Thoracic aorta (tissue), 2 donors: ENCODE measurements around the gene CPT1A. TPM values are rescaled to one million over a fixed set of nuclear protein-coding genes. Genes with fewer than 3 reads are reported as not detected.

Source experiments
- ATAC-seq: fragments of 150-250 bp; one replicate; pipeline ENCODE4 v1.8.0; 2017; ENCODE audit warnings: low read depth; ENCODE audit not compliant: insufficient number of reproducible peaks, low FRiP score
- DNase-seq: peaks from one replicate; pipeline ENCODE4 v3.0.0-alpha.2; 2020; ENCODE audit warnings: low spot score
- H3K27ac ChIP-seq, 2 donors: fragments of 200-600 bp; sonication (generic); 1 replicate in 1 of 2; 2 replicates in 1 of 2; pipeline ENCODE4 v1.5.1; 2016; ENCODE audit warnings: mild to moderate bottlenecking in 2 of 2, moderate library complexity in 2 of 2
- H3K27me3 ChIP-seq: fragments of 200-600 bp; sonication (generic); replicated peaks from 2 replicates; pipeline ENCODE4 v1.6.0; 2016; ENCODE audit warnings: mild to moderate bottlenecking; ENCODE audit not compliant: insufficient read depth
- H3K36me3 ChIP-seq: fragments of 200-600 bp; sonication (generic); one replicate; pipeline ENCODE4 v1.5.1; 2016
- H3K4me1 ChIP-seq, 2 donors: fragments of 200-600 bp; sonication (generic); 1 replicate in 1 of 2; 2 replicates in 1 of 2; pipeline versions ENCODE4 v1.5.1 to v1.6.0; 2016; ENCODE audit warnings: low read depth in 2 of 2, mild to moderate bottlenecking in 1 of 2; ENCODE audit not compliant: control insufficient read depth in 1 of 2
- H3K4me3 ChIP-seq: fragments of 200-600 bp; sonication (generic); 2 replicates; pipeline ENCODE4 v1.5.1; 2016; ENCODE audit warnings: mild to moderate bottlenecking
- H3K9me3 ChIP-seq: fragments of 200-600 bp; sonication (generic); 2 replicates; pipeline ENCODE4 v1.5.1; 2016
- total RNA-seq, 2 donors: library from RNA; depleted of rRNA; stranded (reverse); fragments of >200 nt; gene quantifications; one replicate each; pipeline versions ENCODE4 v1.1.0 to v1.2.3, GENCODE V29; 2016
- TF ChIP-seq, protein P1 (sequence below): fragments of 200-600 bp; sonication (generic); IDR thresholded peaks from one replicate; pipeline ENCODE4 v1.5.1; 2019; ENCODE audit warnings: antibody characterized with exemption

Gene CPT1A
- total RNA-seq, 2 donors from 2014 or later, result 61.1 to 75.3 TPM

DNA sequence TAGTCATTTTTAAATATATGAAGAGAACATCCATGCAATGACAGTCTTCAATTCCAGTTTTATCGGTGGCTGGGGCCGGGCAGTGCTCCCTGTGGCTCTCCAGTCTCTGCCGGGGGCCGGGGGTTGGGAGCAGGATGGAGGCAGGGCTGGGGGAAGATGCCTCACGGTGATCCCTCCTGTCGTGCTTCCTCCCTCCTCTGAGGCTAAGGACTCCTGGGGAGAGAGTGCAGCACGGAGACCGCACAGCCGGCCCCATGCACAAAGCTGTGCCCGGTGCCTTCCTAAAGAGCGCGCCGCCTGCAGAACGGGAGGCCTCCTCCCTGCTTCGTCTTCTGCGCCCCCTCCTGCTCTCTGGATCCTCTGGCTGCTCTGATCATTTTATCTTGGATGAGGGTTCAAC lies 136.8 kb downstream of the CPT1A start:
- Histone ChIP-seq H3K9me3 (no peaks in the 10 kb centered on the region), H3K4me3 (no peak overlapping the region), H3K4me1 (no peaks in the 10 kb centered on the region), H3K27ac (no peak overlapping the region), H3K36me3 (no peaks in the 10 kb centered on the region), H3K27me3 (no peaks in the 10 kb centered on the region)
- TF ChIP-seq, protein P1, sequence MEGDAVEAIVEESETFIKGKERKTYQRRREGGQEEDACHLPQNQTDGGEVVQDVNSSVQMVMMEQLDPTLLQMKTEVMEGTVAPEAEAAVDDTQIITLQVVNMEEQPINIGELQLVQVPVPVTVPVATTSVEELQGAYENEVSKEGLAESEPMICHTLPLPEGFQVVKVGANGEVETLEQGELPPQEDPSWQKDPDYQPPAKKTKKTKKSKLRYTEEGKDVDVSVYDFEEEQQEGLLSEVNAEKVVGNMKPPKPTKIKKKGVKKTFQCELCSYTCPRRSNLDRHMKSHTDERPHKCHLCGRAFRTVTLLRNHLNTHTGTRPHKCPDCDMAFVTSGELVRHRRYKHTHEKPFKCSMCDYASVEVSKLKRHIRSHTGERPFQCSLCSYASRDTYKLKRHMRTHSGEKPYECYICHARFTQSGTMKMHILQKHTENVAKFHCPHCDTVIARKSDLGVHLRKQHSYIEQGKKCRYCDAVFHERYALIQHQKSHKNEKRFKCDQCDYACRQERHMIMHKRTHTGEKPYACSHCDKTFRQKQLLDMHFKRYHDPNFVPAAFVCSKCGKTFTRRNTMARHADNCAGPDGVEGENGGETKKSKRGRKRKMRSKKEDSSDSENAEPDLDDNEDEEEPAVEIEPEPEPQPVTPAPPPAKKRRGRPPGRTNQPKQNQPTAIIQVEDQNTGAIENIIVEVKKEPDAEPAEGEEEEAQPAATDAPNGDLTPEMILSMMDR, result no peak
- DNase-seq, result no peak
- ATAC-seq, result no peak

Other genes starting within 250 kb of the CPT1A start
- not detected for gene GAL, start 157.4 kb downstream of the CPT1A start, total RNA-seq
- gene TESMIN, start 90.4 kb downstream of the CPT1A start, total RNA-seq, result 1 to 10 TPM in 1 of 2 donors, not detected in 1; 2.8 TPM
- gene MRPL21, start 61.9 kb upstream of the CPT1A start, total RNA-seq, result 10 to 100 TPM; 11.0 to 16.7 TPM
- 10 to 100 TPM; 24.7 to 40.8 TPM for gene IGHMBP2, start 62.0 kb upstream of the CPT1A start, total RNA-seq
- 1 to 10 TPM in 1 of 2 donors, not detected in 1; 5.0 TPM for gene MRGPRD, start 139.1 kb upstream of the CPT1A start, total RNA-seq
- gene MRGPRF, start 171.3 kb upstream of the CPT1A start, total RNA-seq, result 100 to 1,000 TPM in 1 of 2 donors, 10 to 100 TPM in 1; 67.5 to 171 TPM
- 10 to 100 TPM; 34.7 to 38.0 TPM for gene TPCN2, start 207.0 kb upstream of the CPT1A start, total RNA-seq